Testis (tissue), 3 donors: Measurements from ENCODE around the gene TMEM11. TPM values are rescaled to one million over a fixed set of nuclear protein-coding genes. Genes with fewer than 3 reads are reported as not detected.
A peak's percentile ranks its signal among the peaks of the same experiment; 100 is the strongest.

ENCODE experiments used
- DNase-seq: peaks from one replicate; pipeline ENCODE4 v3.0.0-alpha.2; 2019
- H3K27ac ChIP-seq, 2 donors: fragments of 200-600 bp; sonication (generic); one replicate each; pipeline ENCODE4 v1.5.1; 2019
- H3K27me3 ChIP-seq: fragments of 200-600 bp; sonication (generic); one replicate; pipeline ENCODE4 v1.5.1; 2019
- H3K36me3 ChIP-seq: fragments of 200-600 bp; sonication (generic); one replicate; pipeline ENCODE4 v1.5.1; 2017; ENCODE audit warnings: low read depth; ENCODE audit errors: missing control alignments
- H3K4me1 ChIP-seq: fragments of 200-600 bp; sonication (generic); one replicate; pipeline ENCODE4 v1.5.1; 2019
- H3K4me3 ChIP-seq, 2 donors: fragments of 200-600 bp; sonication (generic); one replicate each; pipeline ENCODE4 v1.5.1; 2017 to 2019
- H3K9me3 ChIP-seq: fragments of 200-600 bp; sonication (generic); one replicate; pipeline ENCODE4 v1.5.1; 2017
- CTCF ChIP-seq, 3 experiments: fragments of 450-650 bp in 2 of 3; fragments of 200-600 bp in 1 of 3; sonication (generic) in 1 of 3; IDR thresholded peaks; one replicate each; pipeline ENCODE4 v1.5.1; 2016 to 2019; ENCODE audit warnings: antibody characterized with exemption in 3 of 3, mild to moderate bottlenecking in 2 of 3, moderate library complexity in 1 of 3
- POLR2A ChIP-seq: fragments of 450-650 bp; IDR thresholded peaks from one replicate; pipeline ENCODE4 v1.6.1; 2017; ENCODE audit warnings: antibody characterized with exemption, mild to moderate bottlenecking, moderate library complexity
- WGBS, 2 donors: methylation state at CpG; one replicate each; pipeline ENCODE4 v1.1.5; 2018; 5-methylcytosine and 5-hydroxymethylcytosine counted together
- intact Hi-C: fragments of 100-400 bp; cut with DNase I; formaldehyde crosslinking; loops from one replicate; pipeline ENCODE4 v1.15.1; 2023; ENCODE audit warnings: low total_unique reads
- polyA plus RNA-seq: library from polyadenylated mRNA; stranded (reverse); fragments of 350-450 nt; fragmentation: Illumina TruSeq; extraction: RNeasy Lipid Tissue Mini Kit (QIAGEN cat#74804); gene quantifications from one replicate; pipeline ENCODE4 v1.2.3, GENCODE V29; 2014; ENCODE audit warnings: low read depth, low replicate concordance; ENCODE audit not compliant: insufficient read depth
- total RNA-seq, 2 donors: library from RNA; depleted of rRNA; stranded (reverse); fragments of >200 nt; gene quantifications; one replicate each; pipeline ENCODE4 v1.2.3, GENCODE V29; 2016

The TMEM11 gene
- total and polyA plus RNA-seq, 3 donors from 2014 or later: 38.9 to 55.2 (median 53.4) TPM

- Histone ChIP-seq H3K36me3 (no peaks in the 10 kb centered on the region), H3K4me3 (no peak overlapping the region), H3K27ac (no peak overlapping the region), H3K4me1 (peaks cover 54% of the 10 kb centered on the region), H3K9me3 (no peaks in the 10 kb centered on the region), H3K27me3 (no peaks in the 10 kb centered on the region)
- no peak for DNase-seq
- 83 to 85% methylated on average over 11 to 17 of the region's 17 CpGs for WGBS, 2 donors
- intact Hi-C loops: no loop called here
- no peak for TF ChIP-seq CTCF (IDR thresholded peaks at IDR 0.05)
- no peak for TF ChIP-seq POLR2A
Measured at GRCh38 chr17:21171970-21172510, 41.9 kb downstream of the TMEM11 start.

- TF ChIP-seq CTCF (IDR thresholded peaks at IDR 0.05) (no peak), POLR2A (no peak)
- Histone ChIP-seq H3K4me1 (peaks cover 55% of the 10 kb centered on the region), H3K36me3 (no peaks in the 10 kb centered on the region), H3K27me3 (no peaks in the 10 kb centered on the region), H3K9me3 (no peaks in the 10 kb centered on the region), H3K4me3 (no peak overlapping the region), H3K27ac (peak overlapping the region; percentile 48 to 57)
- no peak for DNase-seq
- intact Hi-C loops: no loop called here
- WGBS, 2 donors: 86 to 91% methylated on average over 12 of the region's 12 CpGs
Measured at GRCh38 chr17:21171309-21171922, 42.5 kb downstream of the TMEM11 start.

GRCh38 chr17:21170809-21171208 is 43.2 kb downstream of the TMEM11 start:
- peak; percentile 46 for DNase-seq
- whole genome bisulfite sequencing, 2 donors: 55 to 56% methylated on average over 7 of the region's 7 CpGs
- H3K27me3 ChIP-seq: no peaks in the 10 kb centered on the region
- intact Hi-C loops: no loop called here
- peaks cover 60% of the 10 kb centered on the region for H3K4me1 ChIP-seq
- no peaks in the 10 kb centered on the region for H3K36me3 ChIP-seq
- H3K27ac ChIP-seq: peak overlapping the region; percentile 48 to 57
- H3K9me3 ChIP-seq: no peaks in the 10 kb centered on the region
- no peak overlapping the region for H3K4me3 ChIP-seq
- TF ChIP-seq CTCF (IDR thresholded peaks at IDR 0.05) (no peak), POLR2A (no peak)

- H3K27me3 ChIP-seq: no peaks in the 10 kb centered on the region
- WGBS, 2 donors: 86 to 100% methylated on average over 6 to 7 of the region's 7 CpGs
- no peak overlapping the region for H3K27ac ChIP-seq
- H3K4me3 ChIP-seq: no peak overlapping the region
- no peaks in the 10 kb centered on the region for H3K9me3 ChIP-seq
- intact Hi-C loops: no loop called here
- H3K4me1 ChIP-seq: peaks cover 54% of the 10 kb centered on the region
- no peak for TF ChIP-seq CTCF (IDR thresholded peaks at IDR 0.05)
- TF ChIP-seq POLR2A: no peak
- H3K36me3 ChIP-seq: no peaks in the 10 kb centered on the region
- DNase-seq: no peak
Measured at GRCh38 chr17:21169496-21169895, 44.5 kb downstream of the TMEM11 start.

- H3K4me3 ChIP-seq: no peak overlapping the region
- no peaks in the 10 kb centered on the region for H3K9me3 ChIP-seq
- H3K4me1 ChIP-seq: peaks cover 47% of the 10 kb centered on the region
- H3K27ac ChIP-seq: peak overlapping the region in 1 of 2 donors; percentile 84
- H3K27me3 ChIP-seq: no peaks in the 10 kb centered on the region
- intact Hi-C loops: no loop called here
- TF ChIP-seq POLR2A (no peak), CTCF (IDR thresholded peaks at IDR 0.05) (no peak)
- DNase-seq: no peak
- no peaks in the 10 kb centered on the region for H3K36me3 ChIP-seq
- WGBS, 2 donors: 97 to 98% methylated on average over 10 to 12 of the region's 12 CpGs
Measured at GRCh38 chr17:21168555-21168865, 45.5 kb downstream of the TMEM11 start.
